ENCODE results near the gene RNLS.
A peak's percentile ranks its signal among the peaks of the same experiment; 100 is the strongest.

The RNLS gene

DNA sequence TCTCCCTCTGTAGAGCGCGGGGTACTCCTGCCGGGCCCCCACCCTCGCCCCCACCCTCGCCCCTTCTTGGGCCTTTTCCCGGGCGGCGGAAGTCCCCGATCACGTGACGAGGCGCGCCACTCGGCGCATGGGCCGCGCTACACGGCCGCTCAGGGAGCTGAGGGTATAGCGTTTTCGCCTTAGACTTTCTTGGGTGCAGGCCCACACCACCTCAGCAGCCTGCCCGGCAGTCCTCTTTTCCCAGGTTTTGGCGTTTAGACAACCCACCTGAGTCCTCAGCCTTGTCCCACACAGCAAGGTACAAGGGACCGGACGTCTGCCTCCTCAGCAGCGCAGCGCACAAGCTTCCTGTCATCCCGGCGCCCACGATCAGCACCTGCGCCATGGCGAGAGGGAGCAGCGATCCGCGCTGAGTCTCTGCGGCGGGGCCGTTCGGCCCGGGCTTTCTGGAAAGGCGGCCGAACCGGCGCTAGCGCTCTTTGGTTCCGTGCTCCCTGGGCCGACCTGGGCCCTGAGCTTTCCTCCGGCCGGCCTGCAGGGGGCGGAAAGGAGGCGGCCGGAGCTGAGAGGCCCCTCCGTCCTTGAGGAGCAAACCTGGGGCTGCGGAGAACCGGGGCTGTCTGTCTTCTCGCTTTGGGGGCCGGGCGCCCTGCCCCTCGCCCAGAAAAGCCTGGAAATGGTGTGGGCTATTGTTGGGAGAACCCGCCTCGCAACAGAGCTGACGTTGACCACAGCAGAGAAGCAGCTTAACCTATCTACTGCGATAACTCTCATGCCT, at the start of gene RNLS:
Gene RNLS (minus strand): TSS at position 513 of the 778 bp plus-strand sequence.
- DNase-seq = peak; percentile 71 to 75

DNA sequence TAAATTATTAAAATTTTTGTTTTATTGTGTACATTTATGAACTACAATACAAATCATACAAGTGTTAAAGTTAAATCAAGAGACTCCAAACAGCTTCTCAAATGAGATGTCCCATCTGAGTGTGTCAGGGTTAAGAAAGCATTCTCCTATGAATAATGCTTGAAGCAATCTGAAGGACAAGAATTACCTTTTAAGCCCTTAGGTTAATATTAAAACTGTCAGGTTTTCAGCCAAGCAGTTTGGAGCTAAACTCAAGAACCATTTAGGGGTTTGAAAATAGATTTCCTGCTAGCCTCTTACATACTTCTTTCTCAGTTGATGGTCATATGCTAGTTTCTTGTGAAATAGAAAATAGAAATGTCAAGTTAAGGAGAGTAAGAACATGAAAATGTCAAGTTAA, 41.7 kb upstream of the RNLS start:
- no peak for DNase-seq

DNA sequence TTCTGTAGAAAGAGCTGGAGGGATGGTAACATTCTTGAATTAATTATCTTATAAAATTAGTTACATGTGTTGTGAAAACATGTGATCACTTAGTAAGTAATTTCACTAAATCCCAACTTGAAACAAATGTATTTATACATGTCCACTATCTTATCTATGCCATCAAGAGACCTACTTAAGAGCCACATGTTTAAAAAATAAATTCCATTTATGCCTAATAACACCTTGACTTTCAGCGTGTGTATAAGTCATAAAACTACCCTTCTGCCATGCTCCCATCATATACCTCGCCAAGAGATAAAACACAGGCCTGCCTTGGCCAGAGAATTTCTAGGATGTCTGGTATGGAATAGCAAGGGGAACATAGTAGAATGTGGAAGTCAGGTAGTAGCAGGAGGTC, 40.7 kb upstream of the RNLS start:
- DNase-seq = no peak

GRCh38 chr10:88620441-88620840, 37.3 kb upstream of the RNLS start:
- DNase-seq = no peak

DNA sequence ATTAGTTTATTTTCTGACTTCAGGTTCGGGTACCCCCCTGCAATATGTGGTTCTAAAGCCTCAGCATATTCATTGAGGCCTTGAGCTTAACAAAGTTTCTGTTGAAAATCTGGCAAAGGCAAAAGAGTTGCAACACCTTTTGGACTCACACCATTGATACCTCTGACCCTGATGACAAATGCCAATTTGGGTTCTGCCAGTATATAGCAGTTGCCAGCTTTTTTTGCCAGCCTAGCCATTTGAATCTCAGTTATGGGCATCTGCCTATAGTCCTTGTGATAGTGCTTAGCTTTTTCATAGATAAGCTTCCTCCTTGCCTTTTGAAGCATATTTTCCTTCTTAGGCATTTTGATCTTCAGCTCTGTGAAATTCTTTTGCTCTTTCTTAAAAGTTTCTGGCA, 35.4 kb upstream of the RNLS start:
- no peak for DNase-seq

GRCh38 chr10:88617772-88618300, 34.7 kb upstream of the RNLS start:
- no peak for DNase-seq

- DNase-seq = no peak
Measured at GRCh38 chr10:88616250-88616977, 33.3 kb upstream of the RNLS start.

DNA sequence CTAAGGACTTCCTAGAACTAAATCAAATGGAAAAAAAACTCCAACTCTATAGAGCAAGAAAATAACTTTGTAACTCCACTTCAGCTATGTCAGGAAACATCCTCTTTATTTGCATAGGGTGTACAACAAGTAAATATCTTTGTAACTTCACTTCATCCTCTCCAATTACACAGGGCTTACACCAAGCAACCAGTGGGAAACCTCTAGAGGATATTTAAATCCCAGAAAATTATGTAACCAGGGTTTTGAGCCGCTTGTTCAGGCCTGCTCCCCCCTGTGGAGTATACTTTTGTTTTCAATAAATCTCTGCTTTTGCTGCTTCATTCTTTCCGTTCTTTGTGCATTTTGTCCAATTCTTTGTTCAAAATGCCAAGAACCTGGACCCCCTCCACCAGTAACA, 25.7 kb upstream of the RNLS start:
- no peak for DNase-seq

- DNase-seq = no peak
Measured at GRCh38 chr10:88608052-88608732, 25.1 kb upstream of the RNLS start.

DNA sequence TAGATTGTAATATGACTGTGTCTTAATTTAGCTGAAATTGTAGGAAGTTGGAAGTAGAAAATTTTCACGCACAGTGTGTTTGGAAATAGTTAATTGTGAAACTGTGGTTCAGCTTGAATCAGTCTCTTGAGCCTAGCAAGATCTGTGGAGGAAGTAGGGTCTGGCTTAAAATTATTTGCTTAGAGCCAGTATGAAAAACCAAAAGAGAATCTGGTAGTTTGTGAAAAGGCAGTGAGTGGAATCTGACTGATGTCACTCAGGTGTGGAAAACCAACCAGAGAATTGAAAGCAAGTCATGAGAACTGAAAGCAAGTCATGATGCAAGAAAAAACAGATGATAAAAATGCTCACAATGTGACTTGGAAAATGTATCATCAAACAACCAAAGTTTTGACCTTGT, 14.9 kb upstream of the RNLS start:
- DNase-seq = no peak

- no peak for DNase-seq
Measured at GRCh38 chr10:88594482-88594881, 11.4 kb upstream of the RNLS start.

DNA sequence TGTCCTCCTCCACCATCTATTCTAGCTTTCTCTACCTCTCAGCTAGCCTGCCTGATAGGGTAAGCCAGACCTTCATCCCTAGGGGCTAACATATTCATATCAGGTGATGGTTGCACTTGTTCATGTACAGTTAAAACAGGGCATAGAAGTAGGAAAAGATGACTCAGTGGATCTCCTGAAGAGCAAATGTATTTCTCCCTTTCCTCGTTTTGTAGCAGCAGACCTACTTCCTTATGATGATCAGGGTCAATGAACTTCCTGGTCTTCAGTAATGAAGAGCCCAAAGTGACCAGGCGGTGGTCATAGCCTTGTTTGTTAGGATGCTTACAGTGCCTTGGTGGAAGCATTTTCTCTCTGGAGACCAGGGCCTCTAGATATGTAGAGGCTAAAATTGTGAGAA, 9.8 kb upstream of the RNLS start:
- no peak for DNase-seq

- no peak for DNase-seq
Measured at GRCh38 chr10:88592381-88592780, 9.3 kb upstream of the RNLS start.

- no peak for DNase-seq
Measured at GRCh38 chr10:88586462-88586861, 3.3 kb upstream of the RNLS start, which contains the start of gene LIPJ. LIPJ (plus strand) TSS chr10:88586762; CDS start chr10:88590688, 3,926 bp downstream.

- no peak for DNase-seq
Measured at GRCh38 chr10:88583584-88583957, 453 bp upstream of the RNLS start.

DNA sequence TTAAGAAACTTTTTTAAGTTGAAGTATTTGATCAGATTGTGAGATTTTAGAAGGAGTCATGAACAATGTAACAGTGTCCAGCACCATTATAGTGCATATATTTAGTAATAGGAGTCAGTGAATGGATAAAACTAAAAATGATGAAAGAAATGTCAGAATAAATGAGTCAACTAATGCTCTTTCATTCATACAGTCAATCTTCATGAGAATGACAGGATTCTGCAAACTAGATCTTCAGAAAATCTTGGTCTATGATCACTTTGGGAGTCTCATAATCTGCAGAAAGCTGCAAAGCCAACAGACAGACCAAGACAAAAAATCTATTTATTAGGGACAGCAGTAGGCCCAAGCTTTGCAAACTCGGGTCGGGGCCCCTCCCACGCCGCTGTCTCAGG, 710 bp downstream of the RNLS start:
- no peak for DNase-seq

GRCh38 chr10:88565072-88565471, 18.0 kb downstream of the RNLS start:
- peak in 1 of 2 donors; percentile 26 for DNase-seq

DNA sequence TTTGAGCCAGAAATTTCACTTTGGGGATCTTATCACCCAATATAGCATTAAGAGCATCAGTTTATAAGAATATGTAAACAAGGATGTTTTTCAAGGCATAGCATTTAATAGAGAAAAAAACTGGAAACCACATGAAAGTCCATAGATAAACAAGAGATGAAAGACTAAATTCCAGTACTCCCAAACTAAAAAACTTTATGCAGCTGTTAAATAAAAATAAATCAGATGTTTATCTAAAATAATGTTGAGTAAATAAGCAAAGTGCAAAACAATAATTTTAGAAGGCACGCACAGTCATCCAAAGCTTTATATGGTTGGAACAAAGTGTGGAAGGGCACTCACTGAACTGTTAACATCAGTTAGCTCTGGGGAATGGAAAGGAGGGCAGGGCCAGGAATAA, 21.0 kb downstream of the RNLS start:
- no peak for DNase-seq

DNA sequence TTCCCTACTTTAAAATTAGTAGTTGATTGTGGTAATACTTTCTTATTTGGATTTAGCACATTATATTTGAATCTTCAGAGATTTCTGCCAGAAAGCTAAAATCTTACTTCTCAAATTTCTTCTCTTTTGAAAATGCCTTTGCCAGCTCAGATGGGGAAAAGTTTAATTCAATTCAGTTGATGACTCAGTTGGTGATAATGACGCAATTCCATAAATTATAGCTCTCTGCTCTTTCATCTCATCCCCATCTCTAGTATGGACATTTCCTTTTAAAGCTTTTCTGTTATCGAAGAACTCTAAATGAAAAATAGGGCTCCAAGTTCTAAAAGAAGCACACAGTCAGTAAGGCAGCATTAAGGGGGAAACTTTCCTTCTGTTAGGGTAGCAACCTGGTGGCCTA, 25.5 kb downstream of the RNLS start:
- no peak for DNase-seq

GRCh38 chr10:88557256-88557655, 25.9 kb downstream of the RNLS start:
- DNase-seq = no peak

GRCh38 chr10:88555190-88555908, 27.8 kb downstream of the RNLS start:
- no peak for DNase-seq

DNA sequence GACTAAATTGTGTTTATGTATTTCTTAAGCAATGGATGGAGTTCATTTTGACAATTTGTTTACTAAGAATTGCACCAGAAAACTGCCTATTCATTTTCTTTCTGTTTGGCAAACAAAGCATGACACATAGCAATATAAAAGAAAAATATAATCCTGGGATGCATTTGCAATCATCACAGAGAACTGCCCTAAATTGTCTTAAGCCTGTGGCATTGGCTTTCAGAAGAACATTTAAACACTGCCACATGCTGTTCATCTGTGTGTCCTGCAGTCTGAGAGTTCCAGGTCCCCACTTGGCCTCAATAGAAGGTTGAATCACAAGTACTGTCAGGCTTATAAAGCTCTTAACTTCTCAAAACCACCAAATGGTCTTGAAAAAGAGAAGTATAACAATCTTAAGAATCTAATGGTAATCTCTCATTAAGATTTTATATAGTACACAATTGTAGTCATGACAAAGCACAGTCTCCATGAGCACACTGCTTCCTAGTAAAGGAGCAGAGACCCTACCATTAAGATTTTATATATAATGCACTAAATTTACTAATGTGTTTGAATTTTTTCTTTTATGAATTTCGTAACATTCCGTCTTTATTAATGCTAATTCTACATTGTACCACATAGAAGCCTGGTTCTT, 29.9 kb downstream of the RNLS start:
- DNase-seq = peak; percentile 48 to 65

Data from CD4-positive, alpha-beta T cell treated with Interleukin-4 for 1 hour (primary cell).